ENCODE results near the gene GRB2.

Gene GRB2

DNA sequence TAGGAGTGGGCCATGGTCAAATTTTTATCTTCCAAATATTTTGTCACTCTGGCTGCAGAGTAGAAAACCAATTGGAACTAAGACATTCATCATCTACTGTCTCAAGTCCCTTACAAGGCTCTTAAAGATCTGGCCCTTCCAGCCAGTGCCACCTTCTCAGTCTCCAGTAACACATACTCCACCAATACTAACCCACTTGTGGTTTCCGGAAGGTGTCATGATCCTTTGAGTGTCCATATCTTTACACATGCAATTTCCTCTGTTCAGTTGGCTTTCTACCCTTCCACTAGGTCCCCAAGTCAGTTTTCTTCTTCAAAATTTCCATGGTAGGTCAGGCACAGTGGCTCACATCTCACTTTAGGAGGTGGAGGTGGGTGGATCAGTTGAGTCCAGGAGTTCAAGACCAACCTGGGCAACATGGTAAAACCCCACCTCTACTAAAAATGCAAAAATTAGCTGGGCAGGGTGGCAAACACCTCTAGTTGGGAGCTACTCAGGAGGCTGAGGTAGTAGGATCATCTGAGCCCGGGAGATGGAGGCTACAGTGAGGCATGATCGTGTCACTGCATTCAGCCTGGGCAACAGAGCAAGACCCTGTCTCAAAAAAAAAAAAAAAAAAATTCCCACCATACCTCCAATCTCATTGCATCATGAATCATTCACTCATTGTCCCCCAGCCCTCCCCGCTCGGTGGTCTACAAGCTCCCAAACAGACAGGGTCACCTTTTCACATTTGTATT lies 6.0 kb upstream of the GRB2 start:
- H3K27me3 ChIP-seq (replicated peaks; ENCODE audit: control insufficient read depth, insufficient read depth, low read length), result peaks cover 9% of the 10 kb centered on the region
- H3K4me3 ChIP-seq (ENCODE audit: low read length), result no peak overlapping the region
- peaks cover 6% of the 10 kb centered on the region for H3K4me1 ChIP-seq (ENCODE audit: control insufficient read depth, insufficient read depth, low read length)
- H3K9me3 ChIP-seq (ENCODE audit: control insufficient read depth, low read length), result no peaks in the 10 kb centered on the region
- no peak for DNase-seq (ENCODE audit: low read depth)
- no peaks in the 10 kb centered on the region for H3K36me3 ChIP-seq (ENCODE audit: control insufficient read depth, insufficient read depth, low read length, severe bottlenecking)
- H3K9ac ChIP-seq (ENCODE audit: low read length), result peak overlapping the region; percentile 32

- Histone ChIP-seq H3K27me3 (replicated peaks; ENCODE audit: control insufficient read depth, insufficient read depth, low read length) (peaks cover 9% of the 10 kb centered on the region), H3K9ac (ENCODE audit: low read length) (no peak overlapping the region), H3K9me3 (ENCODE audit: control insufficient read depth, low read length) (no peaks in the 10 kb centered on the region), H3K36me3 (ENCODE audit: control insufficient read depth, insufficient read depth, low read length, severe bottlenecking) (no peaks in the 10 kb centered on the region), H3K4me1 (ENCODE audit: control insufficient read depth, insufficient read depth, low read length) (peaks cover 12% of the 10 kb centered on the region), H3K4me3 (ENCODE audit: low read length) (no peak overlapping the region)
- no peak for DNase-seq (ENCODE audit: low read depth)
Observed at GRCh38 chr17:75410141-75410540, 4.7 kb upstream of the GRB2 start.

DNA sequence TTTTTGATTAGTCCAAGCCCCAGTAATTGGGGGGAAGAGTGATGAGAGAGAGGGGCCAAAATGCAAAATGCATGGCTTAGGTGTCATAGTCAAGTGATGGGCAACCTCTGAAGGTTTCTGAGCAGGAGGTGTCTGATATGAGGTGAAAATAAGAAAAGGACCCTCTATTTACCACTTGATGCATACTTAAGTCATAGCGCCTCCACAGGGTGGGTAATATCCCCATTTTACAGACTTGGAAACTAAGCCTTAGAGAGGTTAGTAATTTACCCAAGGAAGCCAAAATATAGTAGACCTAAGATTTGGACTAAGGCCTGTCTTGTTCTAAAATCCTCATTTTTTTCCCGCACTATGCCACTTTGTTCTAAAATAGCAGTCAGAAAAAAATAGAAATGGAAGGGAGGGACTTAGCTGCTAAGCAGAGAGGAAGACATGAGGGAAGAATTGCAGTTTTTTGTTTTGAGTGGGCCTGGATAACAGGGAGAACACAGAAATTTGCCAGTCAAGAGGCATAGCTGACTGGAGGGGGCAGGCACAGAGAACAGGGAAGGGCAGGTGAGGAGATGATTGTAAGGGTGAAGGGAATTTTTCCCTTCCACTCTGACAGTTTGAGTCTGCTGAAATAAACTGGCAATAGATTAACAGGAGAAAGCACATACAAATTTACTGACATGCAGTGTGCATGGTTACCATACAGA lies 2.3 kb upstream of the GRB2 start:
- Histone ChIP-seq H3K27me3 (replicated peaks; ENCODE audit: control insufficient read depth, insufficient read depth, low read length) (no peaks in the 10 kb centered on the region), H3K36me3 (ENCODE audit: control insufficient read depth, insufficient read depth, low read length, severe bottlenecking) (no peaks in the 10 kb centered on the region), H3K9me3 (ENCODE audit: control insufficient read depth, low read length) (no peaks in the 10 kb centered on the region), H3K4me3 (ENCODE audit: low read length) (no peak overlapping the region), H3K9ac (ENCODE audit: low read length) (no peak overlapping the region), H3K4me1 (ENCODE audit: control insufficient read depth, insufficient read depth, low read length) (peaks cover 21% of the 10 kb centered on the region)
- no peak for DNase-seq (ENCODE audit: low read depth)

- H3K9me3 ChIP-seq (ENCODE audit: control insufficient read depth, low read length), result no peaks in the 10 kb centered on the region
- H3K9ac ChIP-seq (ENCODE audit: low read length), result peak overlapping the region; percentile 73
- H3K36me3 ChIP-seq (ENCODE audit: control insufficient read depth, insufficient read depth, low read length, severe bottlenecking), result no peaks in the 10 kb centered on the region
- peak overlapping the region; percentile 96 for H3K4me3 ChIP-seq (ENCODE audit: low read length)
- no peak for DNase-seq (ENCODE audit: low read depth)
- H3K4me1 ChIP-seq (ENCODE audit: control insufficient read depth, insufficient read depth, low read length), result peaks cover 25% of the 10 kb centered on the region
- no peaks in the 10 kb centered on the region for H3K27me3 ChIP-seq (replicated peaks; ENCODE audit: control insufficient read depth, insufficient read depth, low read length)
Observed at GRCh38 chr17:75406222-75406615, 741 bp upstream of the GRB2 start.

- Histone ChIP-seq H3K4me1 (ENCODE audit: control insufficient read depth, insufficient read depth, low read length) (peaks cover 25% of the 10 kb centered on the region), H3K9ac (ENCODE audit: low read length) (peak overlapping the region; percentile 96), H3K27me3 (replicated peaks; ENCODE audit: control insufficient read depth, insufficient read depth, low read length) (no peaks in the 10 kb centered on the region), H3K36me3 (ENCODE audit: control insufficient read depth, insufficient read depth, low read length, severe bottlenecking) (peaks cover 5% of the 10 kb centered on the region), H3K4me3 (ENCODE audit: low read length) (peak overlapping the region; percentile 96), H3K9me3 (ENCODE audit: control insufficient read depth, low read length) (no peaks in the 10 kb centered on the region)
- DNase-seq (ENCODE audit: low read depth), result peak; percentile 74
Observed at GRCh38 chr17:75404731-75405364, 630 bp downstream of the GRB2 start.

DNA sequence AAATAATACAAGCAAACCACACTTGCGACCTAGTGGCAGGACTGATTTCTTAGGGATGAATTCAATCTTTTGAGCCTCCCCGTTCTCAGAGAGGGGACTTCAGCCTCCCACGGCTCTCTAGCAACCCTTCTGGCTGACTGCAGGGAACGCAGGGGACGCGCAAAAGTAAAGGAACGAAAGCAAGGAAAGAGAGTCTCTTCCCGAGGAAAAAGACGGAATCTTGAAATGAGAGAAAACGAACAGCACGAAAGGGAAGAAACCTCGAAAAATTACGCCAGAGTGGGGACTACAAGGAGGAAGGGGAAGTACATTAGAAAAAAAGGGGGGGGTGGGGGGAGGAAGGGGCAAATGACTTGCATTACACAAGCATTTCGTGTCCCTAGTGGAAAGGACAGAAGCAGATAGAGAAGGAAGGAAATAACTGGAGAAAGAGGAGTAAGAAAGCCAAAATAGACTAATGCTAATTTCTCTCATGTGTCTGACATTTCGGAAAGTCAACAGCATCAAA lies 1.2 kb downstream of the GRB2 start:
- peak; percentile 94 for DNase-seq (ENCODE audit: low read depth)
- Histone ChIP-seq H3K4me3 (ENCODE audit: low read length) (peak overlapping the region; percentile 96), H3K4me1 (ENCODE audit: control insufficient read depth, insufficient read depth, low read length) (peaks cover 25% of the 10 kb centered on the region), H3K9me3 (ENCODE audit: control insufficient read depth, low read length) (no peaks in the 10 kb centered on the region), H3K9ac (ENCODE audit: low read length) (peak overlapping the region; percentile 96), H3K27me3 (replicated peaks; ENCODE audit: control insufficient read depth, insufficient read depth, low read length) (no peaks in the 10 kb centered on the region), H3K36me3 (ENCODE audit: control insufficient read depth, insufficient read depth, low read length, severe bottlenecking) (peaks cover 5% of the 10 kb centered on the region)

- Histone ChIP-seq H3K9ac (ENCODE audit: low read length) (no peak overlapping the region), H3K4me1 (ENCODE audit: control insufficient read depth, insufficient read depth, low read length) (peaks cover 25% of the 10 kb centered on the region), H3K4me3 (ENCODE audit: low read length) (no peak overlapping the region), H3K27me3 (replicated peaks; ENCODE audit: control insufficient read depth, insufficient read depth, low read length) (no peaks in the 10 kb centered on the region), H3K9me3 (ENCODE audit: control insufficient read depth, low read length) (no peaks in the 10 kb centered on the region), H3K36me3 (ENCODE audit: control insufficient read depth, insufficient read depth, low read length, severe bottlenecking) (peaks cover 5% of the 10 kb centered on the region)
- no peak for DNase-seq (ENCODE audit: low read depth)
Observed at GRCh38 chr17:75403131-75403530, 2.3 kb downstream of the GRB2 start.

GRCh38 chr17:75402026-75402425 lies 3.5 kb downstream of the GRB2 start:
- DNase-seq (ENCODE audit: low read depth), result no peak
- no peak overlapping the region for H3K9ac ChIP-seq (ENCODE audit: low read length)
- no peaks in the 10 kb centered on the region for H3K9me3 ChIP-seq (ENCODE audit: control insufficient read depth, low read length)
- H3K4me3 ChIP-seq (ENCODE audit: low read length), result no peak overlapping the region
- no peaks in the 10 kb centered on the region for H3K27me3 ChIP-seq (replicated peaks; ENCODE audit: control insufficient read depth, insufficient read depth, low read length)
- peaks cover 25% of the 10 kb centered on the region for H3K4me1 ChIP-seq (ENCODE audit: control insufficient read depth, insufficient read depth, low read length)
- peaks cover 5% of the 10 kb centered on the region for H3K36me3 ChIP-seq (ENCODE audit: control insufficient read depth, insufficient read depth, low read length, severe bottlenecking)

- Histone ChIP-seq H3K27me3 (replicated peaks; ENCODE audit: control insufficient read depth, insufficient read depth, low read length) (no peaks in the 10 kb centered on the region), H3K4me1 (ENCODE audit: control insufficient read depth, insufficient read depth, low read length) (peaks cover 19% of the 10 kb centered on the region), H3K9me3 (ENCODE audit: control insufficient read depth, low read length) (no peaks in the 10 kb centered on the region), H3K4me3 (ENCODE audit: low read length) (no peak overlapping the region), H3K9ac (ENCODE audit: low read length) (no peak overlapping the region), H3K36me3 (ENCODE audit: control insufficient read depth, insufficient read depth, low read length, severe bottlenecking) (peaks cover 5% of the 10 kb centered on the region)
- no peak for DNase-seq (ENCODE audit: low read depth)
Observed at GRCh38 chr17:75400326-75400939, 5.0 kb downstream of the GRB2 start.

- Histone ChIP-seq H3K36me3 (ENCODE audit: control insufficient read depth, insufficient read depth, low read length, severe bottlenecking) (peaks cover 5% of the 10 kb centered on the region), H3K27me3 (replicated peaks; ENCODE audit: control insufficient read depth, insufficient read depth, low read length) (no peaks in the 10 kb centered on the region), H3K4me3 (ENCODE audit: low read length) (no peak overlapping the region), H3K9me3 (ENCODE audit: control insufficient read depth, low read length) (no peaks in the 10 kb centered on the region), H3K9ac (ENCODE audit: low read length) (no peak overlapping the region), H3K4me1 (ENCODE audit: control insufficient read depth, insufficient read depth, low read length) (peaks cover 23% of the 10 kb centered on the region)
- DNase-seq (ENCODE audit: low read depth), result no peak
Observed at GRCh38 chr17:75398279-75398678, 7.2 kb downstream of the GRB2 start.

DNA sequence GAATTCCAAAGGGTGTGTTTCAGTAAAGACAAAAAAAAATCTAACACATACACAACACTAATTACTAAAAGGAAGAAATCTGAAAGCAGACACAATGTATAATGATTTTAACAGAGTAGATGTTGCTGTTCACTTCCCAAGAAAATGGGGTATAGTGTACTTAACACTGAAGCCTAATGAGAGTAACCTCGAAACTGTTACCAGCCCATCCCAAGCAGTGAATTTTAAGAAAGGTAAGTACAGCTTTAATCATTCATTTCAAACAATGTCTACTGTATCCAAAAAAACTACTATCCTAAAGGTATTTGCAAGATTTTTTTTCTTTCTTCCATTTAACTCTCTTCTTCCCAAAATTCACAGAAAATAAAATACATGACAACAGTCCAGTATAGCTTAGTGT lies 8.3 kb downstream of the GRB2 start:
- Histone ChIP-seq H3K4me1 (ENCODE audit: control insufficient read depth, insufficient read depth, low read length) (peaks cover 24% of the 10 kb centered on the region), H3K9ac (ENCODE audit: low read length) (no peak overlapping the region), H3K4me3 (ENCODE audit: low read length) (no peak overlapping the region), H3K27me3 (replicated peaks; ENCODE audit: control insufficient read depth, insufficient read depth, low read length) (no peaks in the 10 kb centered on the region), H3K36me3 (ENCODE audit: control insufficient read depth, insufficient read depth, low read length, severe bottlenecking) (peaks cover 5% of the 10 kb centered on the region), H3K9me3 (ENCODE audit: control insufficient read depth, low read length) (no peaks in the 10 kb centered on the region)
- DNase-seq (ENCODE audit: low read depth), result no peak
